SK-N-SH treated with all-trans-retinoic acid at 6 μM for 48 hours (cell line): ENCODE data around the gene ABCC5.

Experiments used
- BACH2 ChIP-seq: fragments of 250-450 bp; sonication (Bioruptor Pico); IDR thresholded peaks from 2 replicates; pipeline ENCODE4 v1.9.0; 2021; ENCODE audit warnings: mild to moderate bottlenecking, borderline replicate concordance
- CSDC2 ChIP-seq: fragments of 250-450 bp; sonication (Bioruptor Pico); IDR thresholded peaks from 2 replicates; pipeline ENCODE4 v1.5.0; 2020; ENCODE audit warnings: mild to moderate bottlenecking, moderate library complexity
- RARB ChIP-seq: fragments of 250-450 bp; sonication (Bioruptor Pico); IDR thresholded peaks from 2 replicates; pipeline ENCODE4 v1.8.0; 2021; ENCODE audit warnings: mild to moderate bottlenecking, moderate library complexity
- SNAI2 ChIP-seq: fragments of 250-450 bp; sonication (Bioruptor Pico); IDR thresholded peaks from 2 replicates; pipeline ENCODE4 v1.5.0; 2020; ENCODE audit warnings: mild to moderate bottlenecking, moderate library complexity
- TSHZ2 ChIP-seq: fragments of 250-450 bp; sonication (Bioruptor Pico); IDR thresholded peaks from 2 replicates; pipeline ENCODE4 v1.5.0; 2020; ENCODE audit warnings: mild to moderate bottlenecking, moderate library complexity
- ZC3H10 ChIP-seq: fragments of 250-450 bp; sonication (Bioruptor Pico); IDR thresholded peaks from 2 replicates; pipeline ENCODE4 v1.5.1; 2021; ENCODE audit warnings: mild to moderate bottlenecking, moderate library complexity
- ZNF8 ChIP-seq: fragments of 450-650 bp; formaldehyde crosslinking; IDR thresholded peaks from 2 replicates; pipeline ENCODE4 v1.5.0; 2020; ENCODE audit warnings: mild to moderate bottlenecking, moderate library complexity

- no peak for TF ChIP-seq RARB
- no peak for TF ChIP-seq CSDC2
- no peak for TF ChIP-seq TSHZ2
- TF ChIP-seq SNAI2 (CRISPR knock-in tag), result no peak
- no peak for TF ChIP-seq ZNF8
- no peak for TF ChIP-seq ZC3H10 (CRISPR knock-in tag)
- no peak for TF ChIP-seq BACH2
Measured at GRCh38 chr3:184015381-184016019, 2.2 kb downstream of the ABCC5 start.
